NCI-H1694 (cell line): ENCODE results near the gene CLK4.
"Not testable (repeated sequence)": the region's sequence is repeated elsewhere in the genome, so short reads cannot be mapped to it uniquely, and the experiment has no call there.

Experiments used
- DNase-seq: peaks from one replicate; lab custom pipeline; 2025; lab: John Stamatoyannopoulos, UW

The CLK4 gene

DNA sequence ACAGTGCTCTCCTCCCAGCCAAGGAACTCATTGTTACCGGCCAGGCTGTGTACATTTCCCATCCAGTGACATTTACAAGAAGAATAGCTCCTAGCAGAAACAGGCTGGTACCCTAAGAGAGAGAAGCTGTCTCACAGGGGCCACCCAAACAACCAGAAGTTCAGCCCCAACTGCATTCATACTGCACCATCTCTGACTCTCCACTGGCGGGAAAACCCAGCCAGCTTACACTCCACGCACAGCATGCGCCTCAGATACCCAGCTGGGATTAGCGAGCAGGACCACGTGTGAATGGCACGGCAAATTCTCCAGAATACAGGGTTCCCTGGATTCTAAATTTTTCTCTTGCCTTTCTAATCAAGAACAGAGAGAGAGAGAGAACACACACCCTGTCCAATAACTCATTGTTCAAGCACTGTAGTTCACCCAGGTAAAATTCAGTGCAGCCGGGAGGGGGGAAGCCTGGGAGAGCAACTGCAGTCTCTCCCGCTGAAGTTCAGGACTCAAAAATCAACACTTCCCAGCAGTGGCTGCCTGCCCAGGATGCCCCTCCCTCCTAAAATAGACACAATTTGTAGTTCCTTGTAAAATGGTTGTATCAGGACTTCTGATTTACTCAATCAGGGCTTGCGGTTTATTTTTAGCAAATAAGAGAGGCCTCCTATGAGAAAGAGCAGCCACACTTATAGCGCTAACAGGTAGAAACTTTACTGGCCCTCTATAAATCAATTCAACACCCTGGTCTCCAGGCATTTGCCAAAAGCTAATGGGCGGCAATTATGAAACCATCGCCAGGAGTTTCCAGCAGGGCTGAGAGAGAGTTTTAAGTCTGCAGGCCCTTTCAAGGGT lies 38.9 kb downstream of the CLK4 start:
- DNase-seq = no peak

DNA sequence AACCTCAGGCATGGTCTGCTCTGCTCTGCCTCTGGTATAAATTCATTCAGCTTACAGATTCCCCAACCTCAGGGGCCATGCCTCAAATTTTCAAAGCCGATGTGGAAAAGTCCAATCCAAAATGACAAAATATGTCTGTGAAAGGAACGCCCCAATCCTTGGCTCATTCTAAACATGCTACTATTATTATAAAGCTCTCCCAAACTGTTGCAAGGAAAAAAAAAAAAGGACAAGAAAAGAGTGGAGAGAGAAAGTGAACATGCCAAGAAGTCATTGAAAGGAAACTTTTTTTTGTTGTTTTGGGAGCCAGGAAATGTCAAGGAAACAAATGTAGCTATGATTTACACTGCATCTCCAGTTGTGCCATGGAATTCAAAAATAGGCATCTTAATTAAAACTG lies 40.5 kb downstream of the CLK4 start:
- no peak for DNase-seq

DNA sequence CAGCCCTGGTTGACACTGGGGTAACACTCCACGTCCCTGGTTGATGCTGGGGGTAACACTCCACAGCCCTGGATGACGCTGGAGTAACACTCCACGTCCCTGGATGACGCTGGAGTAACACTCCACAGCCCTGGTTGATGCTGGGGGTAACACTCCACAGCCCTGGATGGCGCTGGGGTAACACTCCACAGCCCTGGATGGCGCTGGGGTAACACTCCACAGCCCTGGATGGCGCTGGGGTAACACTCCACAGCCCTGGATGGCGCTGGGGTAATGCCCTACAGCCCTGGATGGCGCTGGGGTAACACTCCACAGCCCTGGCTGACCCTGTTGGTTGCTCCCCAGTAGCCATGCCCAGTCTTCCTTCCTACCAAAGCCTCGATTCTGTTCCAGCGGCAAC lies 41.4 kb downstream of the CLK4 start:
- DNase-seq = not testable (repeated sequence)

DNA sequence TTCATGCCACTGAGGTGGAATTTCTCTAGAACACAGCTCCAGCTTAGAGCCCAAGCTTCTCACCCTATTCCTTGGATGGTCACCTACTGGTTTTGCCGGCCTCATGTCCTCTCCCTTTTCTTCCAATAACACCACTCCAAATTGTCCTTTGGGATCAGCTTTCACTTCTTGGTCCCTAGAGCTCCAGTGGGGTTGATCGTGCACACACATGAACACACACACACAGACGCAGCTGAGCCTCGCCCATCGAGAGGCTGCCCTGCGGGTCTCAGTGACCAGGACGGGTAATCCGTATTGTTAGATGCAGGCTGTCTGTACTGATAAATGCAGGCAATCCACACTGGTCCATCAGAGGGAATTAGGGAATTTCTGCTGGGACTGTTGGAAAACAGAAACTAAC lies 43.6 kb downstream of the CLK4 start:
- DNase-seq = no peak

DNA sequence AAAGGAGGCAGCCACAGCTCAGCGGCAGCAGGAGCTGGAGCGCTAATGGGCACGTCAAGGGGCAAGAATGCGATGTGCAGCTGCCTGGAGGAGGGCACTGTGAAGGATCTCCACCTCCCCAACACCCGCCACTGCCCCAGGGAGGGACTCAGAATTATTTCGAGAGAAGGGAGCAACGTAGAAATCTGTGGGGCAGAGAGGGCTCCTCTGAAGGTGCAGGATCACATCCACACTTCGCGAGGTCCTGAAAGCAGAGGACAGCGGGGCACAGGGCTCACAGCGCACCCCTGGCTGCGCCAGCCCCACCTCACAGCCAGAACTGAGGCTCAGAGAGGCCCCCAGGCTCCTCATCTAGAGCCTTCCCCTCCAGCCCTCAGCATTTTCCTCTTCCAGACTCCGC lies 44.6 kb downstream of the CLK4 start:
- no peak for DNase-seq

DNA sequence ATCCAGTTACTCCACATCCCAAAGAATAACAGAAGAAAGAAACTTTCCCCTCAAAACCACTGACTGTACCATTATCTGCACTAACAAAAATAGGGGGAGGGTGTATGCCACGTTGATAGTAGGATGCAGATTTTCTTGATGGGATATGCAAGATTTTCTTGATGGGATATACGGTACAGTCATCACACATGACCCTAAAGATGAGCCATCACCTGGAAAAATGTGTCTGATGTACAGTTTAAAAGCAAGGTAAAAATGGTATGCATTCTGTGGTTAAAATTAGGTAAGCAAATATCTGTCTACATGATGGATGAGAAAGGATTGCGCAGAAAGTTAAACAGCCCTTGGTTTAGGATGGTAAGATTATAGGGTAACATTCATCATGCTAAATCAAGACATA lies 45.2 kb downstream of the CLK4 start:
- DNase-seq = no peak

DNA sequence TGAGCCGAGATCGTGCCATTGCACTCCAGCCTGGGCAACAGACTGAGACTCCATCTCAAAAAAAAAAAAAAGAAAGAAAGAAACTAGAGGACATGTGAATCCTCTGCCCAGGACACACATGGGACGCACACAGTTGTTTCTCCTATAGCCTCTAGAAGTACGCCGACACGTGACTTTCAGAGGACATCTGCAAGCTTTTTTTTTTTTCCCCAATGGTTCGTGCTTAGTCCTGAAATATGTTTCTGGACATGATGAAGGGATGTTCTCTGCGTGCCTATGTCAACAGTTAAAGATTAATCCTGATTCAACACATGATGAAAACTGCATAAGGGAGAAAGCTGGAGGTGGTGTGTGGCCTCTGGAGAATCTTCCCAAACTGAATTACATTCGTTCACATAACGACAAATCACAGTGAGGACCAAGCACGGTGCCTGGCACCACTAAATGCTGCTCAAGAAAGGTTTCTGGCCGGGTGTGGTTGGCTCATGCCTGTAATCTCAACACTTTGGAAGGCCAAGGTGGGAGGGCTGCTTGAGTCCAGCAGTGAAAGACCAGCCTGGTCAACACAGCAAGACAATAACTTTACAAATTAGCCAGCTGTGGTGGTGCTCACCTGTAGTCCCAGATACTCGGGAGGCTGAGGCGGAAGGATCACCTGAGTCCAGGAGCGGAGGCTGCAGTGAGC lies 46.4 kb downstream of the CLK4 start:
- DNase-seq = no peak

DNA sequence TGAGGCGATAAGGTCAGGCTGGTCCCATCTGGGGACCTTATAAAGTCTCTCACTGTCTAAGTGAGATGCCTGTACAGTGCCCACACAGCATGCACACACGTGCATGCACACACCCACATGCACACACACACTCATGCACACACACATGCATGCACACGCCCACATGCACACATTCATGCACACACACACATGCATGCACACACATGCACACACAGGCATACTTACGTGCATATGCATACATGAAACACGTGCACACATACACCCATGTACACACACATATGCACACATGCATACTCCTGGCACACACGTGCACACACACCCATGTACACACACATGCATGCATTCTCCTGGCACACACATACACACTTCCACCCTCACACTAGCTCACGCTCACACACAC lies 48.9 kb downstream of the CLK4 start:
- DNase-seq = no peak

DNA sequence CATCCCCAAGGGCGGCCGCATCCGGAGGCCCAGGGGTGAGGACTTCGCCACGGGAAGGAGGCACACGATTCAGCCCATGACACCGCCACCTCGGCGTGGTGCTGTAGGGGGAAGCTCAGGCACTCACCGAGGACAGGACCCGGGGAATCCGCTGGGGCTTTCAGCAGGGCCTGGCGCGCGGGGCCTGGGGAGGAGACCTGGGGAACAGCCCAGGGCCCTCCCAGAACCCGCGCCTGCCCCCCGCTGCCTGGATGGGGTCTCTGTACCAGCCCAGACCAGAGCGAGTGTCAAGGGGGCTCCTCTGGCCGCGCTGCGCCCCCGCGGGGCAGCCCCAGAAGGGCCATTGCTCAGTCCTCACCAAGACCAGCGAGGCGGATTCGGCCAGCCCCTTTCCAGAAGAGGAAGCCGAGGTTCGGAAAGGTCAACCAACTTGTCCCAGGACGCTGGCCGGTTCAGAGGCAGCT lies 49.4 kb downstream of the CLK4 start:
- DNase-seq = no peak

DNA sequence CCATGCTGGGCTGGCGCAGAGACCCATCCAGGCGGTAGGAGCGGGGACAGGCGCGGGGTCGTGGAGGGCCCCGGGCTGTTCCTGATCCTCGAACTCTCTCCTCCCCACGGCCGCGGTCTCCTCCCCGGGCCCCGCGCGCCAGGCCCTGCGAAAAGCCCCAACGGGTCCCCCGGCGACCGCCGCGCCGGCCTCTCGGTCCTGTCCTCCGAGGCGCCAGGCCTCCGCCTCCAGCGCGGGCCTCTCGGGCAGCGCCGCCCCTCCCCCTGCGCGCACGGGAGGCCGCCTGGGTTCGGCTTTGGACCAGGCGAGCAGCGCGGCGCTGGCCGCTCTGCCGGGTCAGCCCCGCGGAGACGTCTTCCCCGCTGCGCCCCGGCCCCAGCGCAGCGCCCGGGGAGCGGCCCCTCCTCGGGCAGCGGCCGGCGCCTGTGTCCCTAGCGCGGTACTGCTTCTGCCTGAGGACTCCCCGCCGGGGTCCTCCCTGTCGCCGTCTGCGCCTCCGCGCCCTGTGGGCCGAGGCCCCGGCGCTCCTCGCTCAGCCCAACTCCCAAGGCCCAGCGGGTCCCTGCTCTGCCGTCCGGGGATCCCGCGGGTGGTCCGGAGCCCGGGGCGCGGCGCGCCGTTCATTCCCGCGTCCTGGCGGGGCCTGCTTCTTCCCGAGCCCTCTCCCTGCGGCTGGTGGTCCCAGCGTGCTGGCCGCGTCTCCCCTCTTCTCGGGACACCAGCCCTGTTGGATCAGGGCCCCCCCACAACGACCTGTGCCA lies 50.1 kb downstream of the CLK4 start:
- DNase-seq = no peak

DNA sequence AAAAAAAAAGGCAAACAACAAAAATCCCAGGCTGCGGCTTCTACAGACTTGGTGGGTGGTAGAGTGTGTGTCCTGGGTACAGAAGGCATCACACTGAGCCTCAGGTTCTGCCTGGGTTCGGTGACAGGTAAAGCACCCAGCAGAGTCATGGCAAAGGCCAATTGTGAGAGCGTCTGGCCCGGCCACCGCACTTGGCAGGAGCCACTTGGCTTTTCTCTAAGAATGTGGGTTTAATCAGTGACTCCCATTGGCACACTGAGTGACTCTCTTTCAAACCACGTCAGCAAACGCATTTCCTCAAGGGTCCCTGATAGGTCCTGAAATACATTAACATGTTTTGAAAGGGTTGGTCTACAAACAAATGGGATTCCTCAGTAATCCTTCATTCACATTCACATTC lies 53.6 kb downstream of the CLK4 start:
- no peak for DNase-seq

DNA sequence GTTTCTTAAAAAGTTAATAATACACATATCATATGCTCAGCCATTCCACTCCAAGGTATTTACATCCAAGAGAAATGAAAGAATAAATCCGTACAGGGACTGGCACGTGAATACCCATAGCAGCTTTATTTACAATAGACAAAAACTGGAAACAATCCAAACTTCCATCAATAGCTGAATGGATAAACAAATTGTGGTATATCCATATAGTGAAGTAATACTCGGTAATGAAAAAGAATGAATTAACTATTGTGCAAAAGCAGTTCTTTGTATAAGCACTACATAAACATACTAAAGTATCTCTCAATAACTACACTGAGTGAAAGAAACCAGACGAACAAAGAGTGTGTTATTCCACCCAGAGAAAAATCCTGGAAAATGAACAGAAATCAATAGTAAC lies 54.2 kb downstream of the CLK4 start:
- DNase-seq = no peak

DNA sequence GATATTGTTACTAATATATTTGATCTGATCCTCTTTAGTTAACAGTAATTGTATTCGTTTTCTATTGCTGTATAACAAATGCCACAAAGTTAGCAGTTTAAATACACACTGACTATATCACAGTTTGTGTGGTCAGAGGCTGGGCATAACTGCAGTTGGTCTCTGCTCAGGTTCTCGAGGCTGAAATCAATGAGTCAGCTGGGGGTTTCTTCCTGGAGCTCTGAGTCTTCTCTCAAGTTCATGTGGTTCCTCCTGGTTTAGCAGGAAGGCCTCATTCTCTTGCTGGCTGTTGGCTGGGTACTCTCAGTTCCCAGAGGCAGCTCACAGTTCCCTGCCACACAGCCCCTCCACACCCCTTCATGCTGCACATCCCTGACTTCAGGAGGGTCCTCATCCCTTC lies 57.4 kb downstream of the CLK4 start:
- no peak for DNase-seq

DNA sequence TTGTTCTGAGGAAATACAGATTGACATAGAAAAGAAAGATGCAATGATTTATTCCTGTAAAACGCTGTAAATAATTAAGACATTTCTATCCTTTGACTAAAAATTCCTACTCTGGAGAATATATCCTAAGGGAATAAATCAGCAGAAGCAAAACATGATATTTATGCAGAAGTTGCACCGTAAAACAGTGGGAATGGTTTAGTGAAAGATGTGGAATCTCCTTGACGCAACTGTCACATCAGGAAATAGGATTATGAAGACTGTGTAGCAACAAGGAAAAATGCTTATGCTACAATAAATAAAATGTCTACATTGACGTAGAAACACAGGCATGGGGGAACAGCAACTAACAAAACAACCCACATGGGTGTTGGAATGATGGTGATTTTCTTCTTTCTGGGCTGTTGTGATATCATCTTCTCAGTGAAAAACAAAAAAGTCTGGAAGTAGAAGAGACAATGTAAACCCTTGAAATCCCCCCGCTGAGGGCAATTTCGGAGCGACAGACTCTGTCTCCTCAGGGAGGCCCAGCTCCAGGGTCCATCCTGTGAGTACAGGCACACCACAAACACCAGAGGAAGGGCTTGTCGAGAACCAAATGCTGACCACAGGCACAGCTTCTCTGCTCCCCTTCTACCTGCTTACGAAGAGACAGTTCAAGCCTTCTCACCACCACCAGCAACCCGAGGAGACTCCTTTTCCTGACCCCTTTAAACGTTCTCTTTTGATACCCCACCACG lies 61.9 kb downstream of the CLK4 start:
- no peak for DNase-seq

DNA sequence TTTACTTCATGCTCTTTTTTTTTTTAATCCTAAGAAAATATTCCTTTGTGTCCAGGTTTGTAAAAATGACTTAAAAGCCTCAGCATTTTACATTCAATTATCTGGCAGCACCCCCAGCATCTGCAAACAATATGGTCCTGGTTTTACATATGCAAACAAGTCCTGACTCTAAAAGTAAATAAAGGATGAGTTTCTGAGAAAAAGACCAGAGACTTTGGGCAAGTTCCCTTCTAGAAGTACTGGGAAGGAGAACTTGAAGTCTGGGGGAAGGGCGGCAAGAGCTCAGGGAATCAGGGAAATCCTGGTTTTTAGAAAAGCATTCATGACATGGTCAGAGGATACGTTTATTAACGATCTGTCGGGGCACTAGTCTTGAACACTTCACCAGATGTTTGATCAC lies 62.5 kb downstream of the CLK4 start:
- no peak for DNase-seq

DNA sequence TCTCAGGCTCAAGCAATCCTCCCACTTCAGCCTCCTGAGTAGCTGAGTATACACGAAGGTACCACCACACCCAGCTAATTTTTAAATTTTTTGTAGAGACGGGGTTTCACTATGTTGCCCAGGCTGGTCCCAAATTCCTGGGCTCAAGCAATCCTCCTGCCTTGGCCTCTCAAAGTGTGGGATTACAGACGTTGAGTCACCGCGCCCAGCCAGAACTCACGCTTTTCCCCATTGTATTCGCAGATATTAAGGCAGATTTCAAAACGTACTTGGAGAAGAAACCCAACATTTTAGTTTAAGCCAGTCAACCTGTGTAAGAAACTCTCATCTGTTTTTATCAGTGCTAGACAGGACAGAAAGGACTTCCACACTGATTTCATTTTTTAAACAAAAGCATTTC lies 63.2 kb downstream of the CLK4 start:
- DNase-seq = no peak

DNA sequence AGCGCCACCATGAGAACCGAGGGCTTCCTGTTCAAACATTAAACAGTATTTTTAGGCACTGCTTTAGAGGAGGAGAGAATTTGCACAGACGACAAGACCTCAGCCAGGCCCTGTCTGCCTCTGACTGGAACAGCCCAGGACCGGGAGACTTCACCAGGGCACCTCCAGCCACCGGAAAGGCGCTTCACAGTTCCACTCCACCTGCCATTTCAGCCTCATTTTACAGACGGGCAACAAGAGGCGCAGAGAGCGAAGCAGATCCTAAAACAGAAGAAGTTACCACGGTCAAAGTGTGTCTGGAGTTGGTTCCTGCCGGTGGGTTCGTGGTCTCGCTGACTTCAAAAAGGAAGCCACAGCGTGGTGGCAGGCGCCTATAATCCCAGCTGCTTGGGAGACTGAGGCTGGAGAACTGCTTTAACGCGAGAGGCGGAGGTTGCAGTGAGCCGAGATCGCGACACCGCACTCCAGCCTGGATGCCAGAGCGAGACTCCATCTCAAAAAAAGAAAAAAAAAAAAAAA lies 65.0 kb downstream of the CLK4 start:
- no peak for DNase-seq

DNA sequence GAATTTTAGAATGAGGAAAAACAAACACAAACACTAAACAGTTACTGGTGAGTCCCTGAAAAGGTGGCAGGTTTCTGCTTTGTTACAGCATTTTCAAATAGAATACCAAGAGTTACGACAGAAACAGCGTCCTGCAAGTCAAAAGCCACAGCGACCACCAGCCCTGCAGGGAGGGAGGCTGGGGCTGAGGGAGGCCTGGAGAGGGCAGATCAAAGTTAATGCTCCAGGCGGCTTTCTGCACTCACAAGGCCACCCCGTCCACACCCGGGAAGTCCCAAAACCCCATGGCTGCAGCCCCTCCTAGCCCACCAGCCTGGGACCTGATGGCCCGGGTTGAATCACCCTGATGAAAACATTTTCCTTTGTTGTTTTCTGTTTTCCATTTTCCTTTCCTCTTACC lies 65.9 kb downstream of the CLK4 start:
- DNase-seq = no peak

DNA sequence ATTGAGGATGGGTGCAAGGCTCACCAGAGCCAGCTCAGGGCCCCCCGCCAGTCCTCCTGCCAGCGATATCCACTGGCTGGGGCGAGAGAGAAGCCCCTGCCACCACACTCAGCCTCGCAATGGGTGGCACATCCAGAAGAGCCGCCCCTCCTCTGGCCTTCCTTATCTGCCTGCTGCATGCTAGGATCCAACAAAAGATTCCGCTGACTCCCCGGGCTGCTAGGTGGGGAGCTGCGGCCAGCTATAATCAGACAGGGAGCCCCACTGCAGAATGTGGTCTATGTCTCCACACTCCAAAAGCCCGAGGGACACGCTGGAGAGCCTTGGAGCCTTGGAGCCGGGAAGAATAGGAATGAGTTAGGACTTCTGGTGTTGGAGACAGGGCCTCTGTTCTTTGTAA lies 69.4 kb downstream of the CLK4 start:
- no peak for DNase-seq

DNA sequence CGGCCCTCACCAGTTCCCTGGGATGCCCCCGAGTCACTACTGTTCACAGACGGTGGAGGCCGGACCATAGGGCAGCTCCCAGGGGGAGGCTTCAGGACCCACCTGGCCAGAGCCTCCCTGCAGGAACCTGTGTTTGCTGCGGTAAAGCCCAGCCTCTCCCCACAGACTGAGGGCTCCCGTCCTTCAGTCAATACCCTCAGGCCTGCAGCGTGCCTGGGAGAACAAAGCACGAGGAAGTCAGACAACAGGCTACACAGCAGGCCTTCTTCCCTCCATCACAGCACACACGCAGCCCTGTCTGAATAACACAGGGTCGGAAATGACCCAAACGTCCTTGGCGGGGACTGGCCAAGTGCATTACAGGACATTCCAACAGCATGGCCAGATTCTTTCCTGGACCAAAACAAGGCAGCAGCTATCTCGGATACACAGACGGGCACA lies 71.1 kb downstream of the CLK4 start:
- DNase-seq = no peak

DNA sequence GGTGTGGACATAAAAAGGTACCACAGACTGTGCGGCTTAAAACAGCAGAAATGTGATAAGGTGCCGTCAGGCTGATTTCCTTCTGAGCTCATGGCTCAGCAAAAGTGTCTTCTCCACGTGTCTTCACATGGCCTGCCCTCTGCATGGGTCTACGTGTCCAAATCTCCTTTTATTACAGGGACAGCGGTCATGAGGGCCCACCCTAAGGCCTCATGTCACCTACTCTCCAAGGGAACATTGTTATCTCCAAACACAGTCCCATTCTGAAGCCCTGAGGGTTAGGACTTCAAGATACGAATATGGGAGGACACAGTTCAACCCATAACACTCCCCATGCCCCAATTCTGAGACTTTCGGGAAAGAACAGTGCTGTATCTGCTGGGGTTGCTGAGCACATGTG lies 71.8 kb downstream of the CLK4 start:
- no peak for DNase-seq

DNA sequence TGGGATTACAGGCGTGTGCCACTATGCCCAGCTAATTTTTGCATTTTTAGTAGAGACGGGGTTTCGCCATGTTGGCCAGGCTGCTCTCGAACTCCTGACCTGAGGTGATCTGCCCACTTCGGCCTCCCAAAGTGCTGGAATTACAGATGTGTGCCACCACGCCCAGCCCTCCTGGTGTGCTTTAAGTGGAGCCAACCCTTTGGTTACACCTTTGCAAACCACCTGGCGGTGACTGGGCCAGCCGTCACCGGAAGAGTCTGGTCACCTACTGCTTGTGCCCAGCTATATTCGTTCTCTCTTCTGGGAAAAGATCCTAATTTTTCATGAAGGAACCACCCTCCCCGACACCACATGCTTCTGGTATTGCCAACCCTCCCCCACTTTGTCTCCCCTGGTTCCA lies 72.5 kb downstream of the CLK4 start:
- DNase-seq = no peak
